Mammary epithelial cell (primary cell): Measurements from ENCODE around the gene HDAC9.

ENCODE experiments used
- EZH2 ChIP-seq: IDR thresholded peaks from 2 replicates; pipeline ENCODE4 v1.6.1; 2012; ENCODE audit warnings: low read length, inconsistent platforms, borderline replicate concordance
- TF ChIP-seq, protein P1 (sequence below), 2 donors: IDR thresholded peaks in 1 of 2; conservative IDR thresholded peaks in 1 of 2; 2 replicates each; pipeline ENCODE4 v1.5.1; 2011 to 2012; ENCODE audit warnings: inconsistent platforms in 2 of 2, low read length in 2 of 2, mild to moderate bottlenecking in 2 of 2, control low read depth in 1 of 2, low read depth in 1 of 2; ENCODE audit not compliant: insufficient read depth in 1 of 2; ENCODE audit errors: extremely low read depth in 1 of 2

DNA sequence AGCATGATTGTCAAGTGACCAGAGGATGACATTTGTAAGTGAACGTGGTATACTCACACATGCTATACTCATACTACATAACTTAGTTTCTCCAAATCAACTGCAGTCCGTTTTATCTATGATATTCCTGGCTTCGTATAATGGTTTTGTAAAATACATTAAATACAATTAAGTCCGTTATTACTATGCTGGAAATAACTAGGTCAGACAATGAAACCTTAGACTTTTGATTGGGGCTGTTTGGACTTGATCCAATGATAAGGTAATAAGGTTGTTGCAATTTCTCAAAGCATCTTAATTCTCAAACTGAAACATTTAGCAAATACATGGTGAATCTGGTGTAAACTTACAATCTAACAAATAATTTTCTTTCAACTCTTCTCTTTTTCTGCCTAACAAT, 504.9 kb downstream of the HDAC9 start:
- TF ChIP-seq, protein P1, sequence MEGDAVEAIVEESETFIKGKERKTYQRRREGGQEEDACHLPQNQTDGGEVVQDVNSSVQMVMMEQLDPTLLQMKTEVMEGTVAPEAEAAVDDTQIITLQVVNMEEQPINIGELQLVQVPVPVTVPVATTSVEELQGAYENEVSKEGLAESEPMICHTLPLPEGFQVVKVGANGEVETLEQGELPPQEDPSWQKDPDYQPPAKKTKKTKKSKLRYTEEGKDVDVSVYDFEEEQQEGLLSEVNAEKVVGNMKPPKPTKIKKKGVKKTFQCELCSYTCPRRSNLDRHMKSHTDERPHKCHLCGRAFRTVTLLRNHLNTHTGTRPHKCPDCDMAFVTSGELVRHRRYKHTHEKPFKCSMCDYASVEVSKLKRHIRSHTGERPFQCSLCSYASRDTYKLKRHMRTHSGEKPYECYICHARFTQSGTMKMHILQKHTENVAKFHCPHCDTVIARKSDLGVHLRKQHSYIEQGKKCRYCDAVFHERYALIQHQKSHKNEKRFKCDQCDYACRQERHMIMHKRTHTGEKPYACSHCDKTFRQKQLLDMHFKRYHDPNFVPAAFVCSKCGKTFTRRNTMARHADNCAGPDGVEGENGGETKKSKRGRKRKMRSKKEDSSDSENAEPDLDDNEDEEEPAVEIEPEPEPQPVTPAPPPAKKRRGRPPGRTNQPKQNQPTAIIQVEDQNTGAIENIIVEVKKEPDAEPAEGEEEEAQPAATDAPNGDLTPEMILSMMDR (conservative IDR thresholded peaks at IDR 0.05 in 1 of 2, IDR thresholded peaks at IDR 0.05 in 1 of 2; ENCODE audit: extremely low read depth in 1 of 2, insufficient read depth in 1 of 2, low read depth in 1 of 2, low read length in 2 of 2) = no peak
- no peak for TF ChIP-seq EZH2
